Fibroblast of peridontal ligament (primary cell): Measurements from ENCODE around the gene VENTX.

Experiments
- DNase-seq: peaks from one replicate; pipeline ENCODE4 v3.0.0-alpha.2; 2010; ENCODE audit errors: extremely low read depth

The VENTX gene

GRCh38 chr10:133201948-133202725 lies 35.5 kb upstream of the VENTX start:
- DNase-seq: no peak

- no peak for DNase-seq
Measured at GRCh38 chr10:133202778-133203651, 34.6 kb upstream of the VENTX start.

DNA sequence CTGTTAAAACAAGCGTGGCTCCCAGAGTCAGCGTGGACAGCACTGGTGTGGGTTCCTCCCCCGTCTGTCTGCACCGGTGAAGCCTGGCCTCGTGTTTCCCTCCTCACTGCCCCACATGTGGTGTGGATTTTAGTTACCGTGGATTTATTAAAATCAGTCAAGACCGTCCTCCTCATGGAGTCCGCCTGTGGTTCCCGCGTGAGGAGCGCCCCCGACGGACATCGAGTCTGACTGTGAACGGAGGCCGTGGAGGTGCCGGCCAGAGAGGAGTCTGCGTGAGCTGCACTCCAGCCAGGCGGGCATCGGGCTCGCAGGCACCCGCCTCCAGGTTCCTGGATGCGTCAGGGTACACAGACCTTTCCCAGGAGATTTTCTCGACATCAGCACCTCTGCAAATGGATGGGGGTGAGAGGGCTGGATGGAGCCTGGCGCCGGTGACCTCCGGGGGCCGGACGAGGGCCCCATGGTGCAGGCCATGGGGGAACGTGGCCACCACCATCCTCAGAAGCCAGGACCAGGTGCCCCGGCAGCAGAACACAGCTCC lies 33.9 kb upstream of the VENTX start:
- no peak for DNase-seq

- DNase-seq: no peak
Measured at GRCh38 chr10:133204226-133205015, 33.2 kb upstream of the VENTX start.

GRCh38 chr10:133205146-133205545 lies 32.5 kb upstream of the VENTX start:
- DNase-seq: no peak

DNA sequence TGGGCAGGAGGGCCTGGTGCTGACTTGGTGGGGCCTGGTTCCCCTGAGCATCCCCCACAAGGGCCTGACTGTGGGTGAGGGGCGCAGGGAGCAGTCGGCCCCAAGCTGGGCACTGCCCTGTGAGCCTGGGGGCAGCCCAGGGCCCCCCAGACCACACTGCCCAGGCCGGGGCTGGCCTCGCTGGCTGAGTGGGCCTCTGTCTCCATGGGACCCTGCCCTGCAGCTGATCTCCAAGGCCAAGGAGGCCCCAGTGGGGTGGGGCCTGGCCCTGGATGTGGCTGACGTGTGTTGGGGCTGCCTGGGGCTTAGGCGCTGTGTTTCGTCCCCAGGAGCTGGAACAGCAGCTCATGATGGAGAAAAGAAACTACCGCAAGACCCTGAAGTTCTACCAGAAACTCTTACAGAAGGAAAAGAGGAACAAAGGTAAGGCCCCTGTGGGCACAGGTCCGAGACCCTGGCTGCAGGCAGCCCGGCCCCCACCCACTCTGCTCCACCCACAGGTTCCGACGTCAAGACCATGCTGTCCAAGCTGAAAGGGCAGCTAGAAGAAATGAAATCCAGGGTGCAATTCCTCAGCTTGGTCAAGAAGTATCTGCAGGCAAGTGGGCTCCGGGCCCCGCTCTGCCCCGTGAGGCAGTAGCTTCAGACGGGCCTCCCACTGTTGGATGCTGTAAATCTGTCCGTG lies 31.2 kb upstream of the VENTX start:
- no peak for DNase-seq

- DNase-seq: no peak
Measured at GRCh38 chr10:133207041-133207600, 30.5 kb upstream of the VENTX start.

DNA sequence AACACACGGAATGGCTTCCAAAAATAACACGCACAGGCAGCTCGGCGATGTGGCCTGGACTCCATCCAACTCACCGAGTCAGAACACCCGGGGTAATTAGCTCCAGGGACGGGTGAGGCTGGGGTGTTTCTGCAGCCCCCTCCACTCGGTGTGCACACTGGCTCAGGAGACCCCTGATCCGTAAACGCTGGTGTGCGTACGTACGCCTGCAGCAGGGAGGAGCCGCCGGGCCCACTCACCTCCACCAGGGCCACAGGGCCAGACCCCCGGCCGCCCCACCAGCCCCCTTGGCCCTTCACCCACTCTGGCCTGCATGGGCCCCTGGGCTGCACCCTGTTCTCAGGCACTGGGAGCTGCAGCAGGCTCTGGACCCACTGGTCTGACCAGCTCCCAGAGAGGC lies 30.0 kb upstream of the VENTX start:
- DNase-seq: no peak

GRCh38 chr10:133208466-133208865 lies 29.2 kb upstream of the VENTX start:
- no peak for DNase-seq

DNA sequence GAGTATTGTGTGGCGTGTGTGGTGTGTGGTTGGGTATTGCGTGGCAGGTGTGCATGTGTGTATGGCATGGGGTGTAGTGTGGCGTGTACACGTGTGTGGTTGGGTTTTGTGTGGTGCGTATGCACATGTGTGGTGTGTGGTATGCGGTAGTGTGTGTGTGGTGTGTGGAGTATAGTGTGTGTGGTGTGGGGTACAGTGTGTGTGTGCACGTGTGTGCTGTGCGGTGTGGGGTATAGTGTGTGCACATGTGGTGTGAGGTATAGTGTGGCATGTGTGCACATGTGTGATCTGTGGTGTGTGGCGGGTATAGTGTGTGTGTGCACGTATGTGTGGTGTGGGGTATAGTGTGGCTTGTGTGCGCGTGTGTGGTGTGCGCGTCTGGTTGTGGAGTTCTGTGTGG lies 28.5 kb upstream of the VENTX start:
- no peak for DNase-seq

DNA sequence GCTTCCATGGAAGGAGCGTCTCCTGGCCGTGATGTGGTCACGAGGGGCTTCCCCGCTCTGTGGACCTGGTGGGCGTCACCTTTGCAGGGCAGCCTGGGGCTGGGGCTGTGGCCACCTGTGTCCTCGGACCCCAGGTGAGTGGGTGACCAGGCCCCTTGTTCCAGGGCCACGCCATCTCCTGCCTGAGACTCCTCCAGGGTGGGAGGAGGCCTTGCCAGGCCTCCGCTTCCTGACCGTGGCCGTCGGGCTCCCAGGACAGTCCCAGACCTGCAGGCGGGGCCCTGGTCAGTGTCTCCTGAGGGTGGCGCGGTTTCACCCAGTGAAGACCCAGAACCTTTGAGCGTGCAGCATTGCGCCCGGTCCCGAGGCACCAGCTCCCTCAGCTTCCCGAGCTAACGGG lies 28.0 kb upstream of the VENTX start:
- DNase-seq: no peak

DNA sequence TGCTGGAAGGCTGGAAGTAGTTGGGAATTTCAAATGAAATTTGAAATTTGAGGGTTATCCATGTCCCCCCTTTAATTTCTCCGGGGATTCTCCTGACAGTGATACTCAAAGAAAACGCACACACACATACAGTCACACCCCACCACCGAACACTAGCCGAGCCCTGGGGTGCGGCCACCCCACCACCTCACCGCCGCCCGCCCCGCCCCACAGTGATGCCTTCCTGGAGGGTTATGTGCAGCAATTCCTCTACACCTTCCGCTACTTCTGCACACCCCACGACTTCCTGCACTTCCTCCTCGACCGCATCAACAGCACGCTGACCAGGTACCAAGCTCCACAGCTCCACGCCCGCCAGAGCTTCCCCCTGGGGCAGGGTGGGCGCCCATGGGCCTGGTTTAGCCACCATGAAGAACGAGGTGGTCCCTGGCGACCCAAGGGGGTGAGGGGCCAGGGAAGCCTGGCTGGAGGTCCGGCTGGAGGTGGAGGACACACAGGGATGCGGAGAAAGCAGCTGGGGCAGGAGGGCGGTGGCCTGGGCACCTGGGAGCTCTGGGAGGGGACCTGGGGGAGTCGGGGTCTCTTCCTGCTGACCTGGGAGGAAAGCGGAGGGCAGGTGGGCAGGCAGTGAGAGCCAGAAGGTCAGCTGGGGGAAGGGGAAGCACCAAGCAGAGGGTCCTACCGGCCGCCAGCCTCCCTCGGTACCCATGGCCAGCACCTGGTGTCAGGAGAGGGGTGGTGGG lies 27.1 kb upstream of the VENTX start:
- no peak for DNase-seq

- DNase-seq: no peak
Measured at GRCh38 chr10:133211141-133211830, 26.4 kb upstream of the VENTX start.

GRCh38 chr10:133211959-133212852 lies 25.4 kb upstream of the VENTX start:
- no peak for DNase-seq

- DNase-seq: no peak
Measured at GRCh38 chr10:133212853-133213494, 24.7 kb upstream of the VENTX start.

GRCh38 chr10:133213641-133214467 lies 23.8 kb upstream of the VENTX start:
- DNase-seq: no peak
